DMS153 treated with DMSO at 0.1 percent for 48 hours (cell line): ENCODE results near the gene PKD1.

Source experiments
- DNase-seq: peaks from one replicate; lab custom pipeline; 2025; ENCODE audit not compliant: unreplicated experiment; lab: John Stamatoyannopoulos, UW

The PKD1 gene

DNA sequence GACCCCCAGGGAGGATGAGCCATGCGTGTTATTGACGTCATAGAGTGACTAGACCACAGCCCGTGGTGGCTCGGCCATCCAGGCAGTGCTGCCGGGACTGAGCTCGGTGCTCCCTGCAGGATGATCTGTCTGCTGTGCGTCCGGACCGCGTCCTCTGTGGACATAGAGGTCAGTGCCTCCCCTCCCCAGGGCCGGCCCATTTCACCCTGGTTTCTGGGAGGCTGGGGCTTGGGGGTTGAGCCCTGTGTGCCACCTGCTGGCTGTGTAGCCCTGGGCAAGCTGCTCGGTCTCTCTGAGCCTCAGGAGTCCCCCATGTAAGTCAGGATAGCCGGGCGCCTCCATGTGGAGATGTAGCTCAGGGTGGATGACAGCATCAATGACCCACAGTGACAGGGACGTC is 79.6 kb downstream of the PKD1 start:
- DNase-seq = no peak

DNA sequence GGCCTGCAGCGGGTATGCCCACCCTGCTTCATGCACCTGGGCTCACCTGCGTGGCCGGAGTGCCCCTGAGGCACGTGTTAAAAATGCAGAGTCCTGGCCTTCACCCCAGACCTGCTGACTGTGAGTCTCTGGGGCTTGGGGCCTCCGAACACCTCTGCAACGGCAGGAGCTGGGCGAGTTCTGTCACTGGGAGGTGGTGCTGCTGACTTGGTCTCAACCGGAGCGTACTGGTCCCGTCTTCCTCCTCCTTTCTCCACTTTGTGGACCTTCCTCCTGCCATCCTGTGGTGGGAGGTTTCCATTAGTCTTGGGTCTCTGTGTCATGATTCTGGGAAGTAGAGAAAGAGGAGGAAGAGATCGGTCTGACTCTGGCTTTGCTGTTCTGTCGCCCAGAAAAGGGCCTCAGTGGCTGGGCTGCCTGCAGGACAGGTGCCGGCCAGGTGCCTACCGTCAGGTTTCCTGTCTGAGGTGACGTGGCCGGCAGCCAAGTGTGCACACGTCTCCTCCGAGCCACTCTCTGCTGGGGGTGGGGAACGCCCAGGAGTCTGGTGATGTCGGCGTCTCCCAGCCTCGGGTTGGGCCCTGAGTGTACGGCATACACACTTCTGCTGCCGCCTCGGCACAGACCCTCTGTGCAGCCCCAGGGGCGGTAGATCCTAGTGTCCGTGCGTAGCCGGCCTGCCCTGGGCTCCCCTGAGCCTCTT is 81.0 kb downstream of the PKD1 start:
- peak; percentile 92 for DNase-seq

DNA sequence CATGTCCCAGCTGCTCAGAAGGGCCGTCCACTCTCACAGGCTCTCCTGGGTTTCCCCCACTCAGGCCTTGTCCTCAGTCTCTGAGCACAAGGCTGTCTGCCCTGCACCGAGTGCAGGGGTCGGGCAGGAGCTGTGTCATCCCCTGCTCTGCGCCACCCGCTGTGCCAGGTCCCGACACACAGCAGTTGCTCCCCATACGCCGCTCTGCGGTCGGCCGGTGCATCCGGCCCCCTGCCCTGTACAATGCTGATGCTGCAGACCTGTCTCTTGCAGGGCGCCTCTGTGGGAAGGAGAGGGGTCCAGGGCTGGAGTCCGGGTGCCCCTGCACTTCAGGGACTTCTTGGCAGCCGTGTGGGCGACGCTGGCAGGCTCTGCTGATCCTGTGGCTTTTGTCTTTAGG is 81.8 kb downstream of the PKD1 start:
- no peak for DNase-seq

DNA sequence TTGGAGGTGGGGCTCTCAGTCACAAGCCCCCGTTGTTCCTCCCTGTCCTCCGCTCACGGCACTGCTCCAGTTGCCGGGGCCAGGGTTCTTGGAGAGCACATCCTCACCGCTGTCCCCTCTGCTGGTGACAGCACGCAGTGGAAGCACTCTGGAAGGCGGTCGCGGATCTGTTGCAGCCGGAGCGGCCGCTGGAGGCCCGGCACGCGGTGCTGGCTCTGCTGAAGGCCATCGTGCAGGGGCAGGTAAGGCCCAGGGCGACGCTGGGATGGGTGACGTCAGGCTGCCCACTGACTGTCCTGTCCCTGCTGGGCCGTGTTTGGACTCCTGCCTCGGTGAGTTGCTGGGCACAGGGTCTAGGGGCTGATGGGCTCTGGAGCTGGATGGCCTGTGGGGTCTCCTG is 82.5 kb downstream of the PKD1 start:
- no peak for DNase-seq

DNA sequence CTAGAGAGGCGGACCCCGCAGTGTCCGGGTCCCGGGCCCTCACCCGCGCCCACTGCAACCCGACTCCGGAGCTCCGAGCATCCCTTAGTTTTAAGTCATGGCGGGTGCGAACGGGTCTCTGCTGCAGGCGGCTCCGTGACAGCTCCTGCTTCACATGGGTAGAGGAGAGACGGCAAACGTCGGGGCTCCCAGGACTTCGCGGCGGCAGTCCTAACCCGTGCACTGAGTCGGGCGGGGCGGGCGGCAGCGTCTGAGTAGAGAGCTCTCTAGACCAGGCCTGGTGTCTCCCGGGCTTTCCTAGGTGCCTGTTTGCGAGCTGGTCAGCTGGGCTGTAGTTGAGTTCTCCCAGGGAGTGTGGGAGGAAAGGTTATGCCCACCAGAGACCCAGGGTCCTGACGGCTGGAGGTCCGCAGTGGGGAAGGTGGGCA is 87.6 kb downstream of the PKD1 start:
- no peak for DNase-seq

DNA sequence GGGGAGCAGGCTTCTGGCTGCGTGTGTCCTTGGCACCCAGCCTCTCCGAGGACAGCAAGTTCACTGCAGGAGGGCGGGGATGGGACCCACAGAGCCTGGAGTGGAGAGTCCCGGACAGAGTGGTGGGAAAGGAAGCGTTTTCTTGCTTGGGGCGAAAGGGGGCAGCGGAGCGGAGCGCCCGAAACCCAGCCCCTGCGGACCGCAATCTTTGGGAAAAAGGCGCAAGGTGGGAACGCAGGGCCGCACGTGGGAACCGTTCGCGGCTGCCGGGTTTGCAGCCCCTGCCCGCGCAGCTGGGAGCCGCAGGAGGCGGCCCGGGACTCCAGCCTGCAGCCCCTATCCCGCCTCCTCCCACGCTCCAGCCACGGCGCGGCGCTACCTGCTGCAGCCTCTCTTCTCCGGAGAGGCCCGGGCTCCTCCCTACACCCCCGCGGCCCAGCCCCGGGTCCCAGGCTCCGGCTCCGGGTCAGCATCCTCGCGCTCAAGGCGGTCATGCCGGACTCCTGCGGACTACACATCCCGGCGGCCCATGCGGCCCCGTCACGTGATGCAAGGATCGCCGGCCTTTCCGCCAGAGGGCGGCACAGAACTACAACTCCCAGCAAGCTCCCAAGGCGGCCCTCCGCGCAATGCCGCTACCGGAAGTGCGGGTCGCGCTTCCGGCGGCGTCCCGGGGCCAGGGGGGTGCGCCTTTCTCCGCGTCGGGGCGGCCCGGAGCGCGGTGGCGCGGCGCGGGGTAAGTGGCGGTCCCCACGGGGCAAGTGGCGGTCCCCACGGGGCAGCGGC is 88.2 kb downstream of the PKD1 start, which contains the start of the genes NTHL1 and TSC2:
NTHL1 (minus strand) TSS at position 505 of the 786 bp plus-strand sequence; CDS start at position 494, 11 bp downstream.
TSC2 (plus strand) TSS at position 656 of the 786 bp plus-strand sequence. CDS start 631 bp downstream, outside the sequence.
- DNase-seq = peak; percentile 91

DNA sequence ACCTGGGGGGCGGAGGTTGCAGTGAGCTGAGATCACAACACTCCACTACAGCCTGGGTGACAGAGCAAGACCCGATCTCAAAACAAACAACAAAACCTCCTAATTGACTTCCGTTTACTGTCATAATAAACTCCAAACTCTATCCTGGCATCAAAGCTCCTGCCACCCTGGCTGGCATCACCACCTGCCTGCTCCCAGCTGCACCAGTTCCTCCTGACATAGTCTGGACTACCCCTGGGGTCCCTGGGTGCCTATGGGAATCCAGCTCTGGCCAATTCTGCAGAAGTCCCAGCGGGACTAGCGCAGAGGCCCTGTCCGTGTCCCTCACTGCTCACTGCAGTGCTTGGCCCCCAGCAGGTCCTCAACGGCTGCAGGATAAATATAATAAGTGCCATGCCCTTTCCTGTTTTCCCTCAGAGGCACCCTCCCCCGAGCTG is 88.8 kb downstream of the PKD1 start:
- DNase-seq = peak; percentile 61

DNA sequence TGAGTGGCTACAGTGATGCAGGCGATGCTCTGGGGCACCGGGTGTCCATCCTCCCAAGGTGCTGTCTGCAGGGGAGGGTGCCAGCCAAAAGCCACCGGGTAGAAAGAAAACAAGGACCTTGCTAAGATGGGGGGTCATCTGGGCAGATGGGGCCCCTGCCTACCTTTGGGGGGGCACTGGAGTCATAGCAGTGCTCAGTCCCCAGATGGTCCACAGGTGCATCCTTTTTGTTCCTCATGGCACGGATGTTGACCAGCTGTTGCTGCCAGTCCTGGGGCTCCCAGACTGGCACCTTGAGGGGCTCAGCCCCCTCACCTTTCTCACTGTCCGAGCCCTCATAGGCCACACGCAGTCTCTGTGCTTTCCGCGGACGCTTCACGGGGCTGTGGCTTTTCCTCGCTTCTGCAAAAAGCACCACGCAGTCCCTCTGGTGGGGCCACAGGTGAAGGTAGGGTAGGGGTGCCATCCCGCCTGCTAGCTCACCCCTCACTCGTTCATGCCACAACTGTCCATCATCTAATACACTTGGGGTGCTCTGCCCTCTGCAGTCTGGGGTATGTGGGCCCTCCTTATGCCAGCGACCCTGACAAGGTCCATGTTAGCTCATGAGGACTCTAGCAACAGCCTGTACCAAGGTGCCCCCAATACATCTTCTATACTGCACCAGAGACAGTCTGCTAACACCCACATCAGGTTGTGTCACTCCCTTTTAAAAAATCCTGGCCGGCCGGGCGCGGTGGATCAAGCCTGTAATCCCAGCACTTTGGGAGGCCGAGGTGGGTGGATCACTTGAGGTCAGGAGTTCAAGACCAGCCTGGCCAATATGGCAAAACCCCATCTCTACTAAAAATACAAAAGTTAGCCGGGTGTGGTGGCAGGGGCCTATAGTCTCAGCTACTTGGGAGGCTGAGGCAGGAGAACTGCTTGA is 89.5 kb downstream of the PKD1 start:
- DNase-seq = no peak

DNA sequence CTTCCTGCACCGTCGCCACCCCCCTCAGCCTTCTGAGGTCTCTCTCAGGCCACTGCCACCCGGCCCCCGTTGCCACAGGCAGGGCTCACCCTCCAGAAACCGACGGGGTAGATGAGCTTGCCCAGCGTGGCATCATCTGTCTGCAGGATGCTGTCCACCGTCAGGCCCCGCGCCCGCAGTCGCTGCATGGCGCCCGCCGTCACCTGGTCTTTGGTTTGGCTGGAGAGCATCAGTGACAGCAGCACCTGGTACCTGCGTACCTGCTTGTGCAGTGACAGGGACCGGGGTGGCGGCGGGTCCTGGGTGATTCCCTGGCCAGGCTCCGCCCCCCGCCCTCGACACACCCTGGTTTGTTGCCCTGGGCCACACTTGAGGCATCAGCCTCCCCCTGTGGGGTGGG is 91.2 kb downstream of the PKD1 start:
- DNase-seq = no peak

DNA sequence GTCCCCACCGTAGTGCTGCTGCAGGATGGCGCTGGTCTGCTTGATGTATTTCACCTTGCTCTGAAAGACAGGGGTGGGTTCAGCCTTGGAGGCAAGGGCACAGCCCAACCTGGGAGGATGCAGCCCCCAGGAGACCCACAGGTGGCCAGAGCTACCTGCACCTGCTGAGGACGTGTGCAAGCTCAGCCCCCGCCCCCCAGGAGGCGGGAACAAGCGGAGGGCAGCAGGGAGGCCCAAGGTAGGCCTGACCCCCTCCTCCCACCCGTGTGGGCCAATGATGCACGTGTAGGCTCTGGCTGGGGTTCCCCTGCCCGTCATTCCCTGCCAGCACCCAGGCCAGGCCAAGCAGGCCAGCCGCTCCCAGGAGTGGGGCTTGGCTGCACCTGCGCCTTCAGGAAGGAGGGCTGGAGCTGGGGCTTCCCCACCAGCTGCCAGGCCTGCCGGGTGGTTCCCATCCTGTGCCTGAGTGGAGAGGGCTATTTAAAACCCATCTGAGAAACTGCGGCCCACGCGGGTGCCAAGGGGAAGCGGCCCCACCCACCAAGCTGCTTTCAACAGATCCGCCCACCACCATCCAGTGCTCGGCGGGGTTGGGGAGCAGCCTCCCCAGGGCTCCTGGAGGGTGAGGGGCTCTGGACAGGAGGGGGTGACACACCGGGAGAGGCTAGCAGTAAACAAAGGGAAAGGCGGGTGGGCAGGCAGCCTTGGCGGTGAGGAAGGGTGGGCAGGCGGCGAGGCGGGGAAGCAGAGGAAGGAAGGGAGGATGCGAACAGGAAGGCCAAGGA is 91.8 kb downstream of the PKD1 start:
- DNase-seq = no peak

DNA sequence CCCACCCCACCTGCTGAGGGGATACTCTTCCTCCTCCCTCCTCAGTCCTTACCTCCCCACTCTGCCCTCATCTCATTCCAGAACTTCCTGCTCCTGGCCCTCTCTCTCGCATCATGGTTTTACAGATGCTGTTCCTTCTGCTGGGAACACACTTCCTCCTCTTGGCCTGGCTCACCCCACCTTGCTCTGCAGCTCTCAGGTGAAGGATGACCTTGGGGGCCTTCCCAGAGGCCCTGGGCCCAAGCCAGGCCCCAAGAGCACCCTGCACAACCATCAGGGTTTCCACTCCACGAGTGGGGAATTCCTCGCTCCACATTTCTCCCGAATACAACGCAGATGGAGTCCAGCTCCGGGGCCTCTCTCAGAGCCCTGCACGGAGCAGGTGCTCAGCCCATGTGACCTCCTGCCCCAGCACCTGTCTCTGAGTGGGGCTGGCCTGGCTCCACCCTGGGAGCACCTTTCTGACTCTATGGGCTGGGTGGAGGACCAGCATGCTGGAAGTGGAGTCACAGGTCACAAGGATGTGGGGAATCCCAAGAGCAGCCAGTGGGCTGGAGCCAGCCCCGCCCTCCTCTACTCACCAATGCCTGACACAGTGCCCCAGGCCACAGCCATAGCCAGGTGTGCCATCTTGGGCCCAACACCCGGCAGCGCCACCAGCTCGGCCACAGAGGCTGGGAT is 92.6 kb downstream of the PKD1 start:
- peak; percentile 67 for DNase-seq

DNA sequence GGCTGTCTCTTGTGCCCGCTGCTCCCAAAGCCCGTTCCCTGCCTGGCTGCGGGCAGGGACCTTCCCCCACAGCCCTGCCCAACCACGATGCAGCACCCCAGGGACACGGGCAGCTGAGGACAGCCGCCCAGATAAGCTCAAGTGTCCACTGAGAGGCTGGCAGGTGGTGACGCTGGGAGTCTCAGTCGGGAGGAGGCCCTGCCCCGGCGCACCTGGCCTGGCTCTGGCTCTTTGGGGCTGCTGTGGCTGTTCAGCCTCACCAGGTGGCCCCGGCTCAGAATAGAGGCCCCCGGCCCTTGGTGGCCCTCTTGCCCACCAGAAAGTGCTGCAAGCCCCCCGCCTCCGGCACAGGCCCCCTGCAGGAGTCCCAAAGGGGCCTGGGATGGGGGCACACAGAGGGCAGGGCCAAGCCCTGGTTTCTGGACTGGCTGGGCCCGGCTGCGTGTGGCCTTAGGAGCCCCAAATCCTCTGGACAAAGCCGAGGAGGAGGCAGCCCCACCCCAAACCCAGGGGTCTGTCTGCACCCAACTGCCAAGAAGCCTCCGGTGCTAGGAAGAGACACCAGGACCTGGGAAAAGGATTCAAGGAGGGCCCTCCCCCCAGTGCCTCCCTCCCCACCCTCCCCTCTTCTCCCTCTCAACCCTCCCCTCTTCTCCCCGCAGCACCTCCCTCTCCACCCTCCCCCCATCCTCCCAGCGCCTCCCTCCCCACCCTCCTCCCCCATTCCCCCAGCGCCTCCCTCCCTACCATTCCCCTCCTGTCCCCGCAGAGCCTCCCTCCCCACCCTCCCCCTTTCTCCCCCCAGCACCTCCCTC is 93.3 kb downstream of the PKD1 start:
- DNase-seq = peak; percentile 86

DNA sequence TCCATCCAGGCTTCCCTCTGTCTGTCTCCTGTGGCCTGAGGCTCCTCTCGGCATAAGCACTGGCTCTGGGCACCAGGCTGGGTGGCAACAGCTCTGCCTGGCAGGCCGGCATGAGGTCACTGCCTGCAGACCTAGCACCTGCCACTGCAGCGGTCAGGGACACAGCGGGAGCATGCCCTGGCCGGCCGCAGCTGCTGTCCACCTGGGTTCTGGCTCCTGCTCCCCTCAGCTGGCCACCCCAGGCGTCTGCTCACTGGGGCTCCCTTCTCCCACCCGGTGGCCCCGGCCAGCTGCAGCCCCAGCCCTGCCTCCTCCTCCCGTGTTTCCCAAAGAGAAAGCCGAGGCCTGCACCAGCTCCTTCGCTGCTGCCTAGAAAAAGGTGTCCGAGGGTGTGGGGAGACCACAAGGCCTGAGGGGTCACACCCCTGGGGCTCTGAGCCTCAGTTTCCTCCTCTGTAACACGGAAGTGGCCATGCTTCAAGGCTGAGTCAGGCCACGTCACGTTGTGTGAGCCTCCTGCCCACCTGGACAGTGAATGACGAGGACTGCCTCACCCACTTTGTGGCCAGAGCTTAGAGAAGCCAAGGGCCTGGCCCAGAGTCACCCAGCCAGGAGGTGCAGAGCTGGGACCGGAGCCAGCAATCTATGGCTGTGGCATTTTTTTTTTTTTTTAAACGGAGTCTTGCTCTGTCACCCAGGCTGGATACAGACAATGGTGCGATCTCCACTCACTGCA is 94.7 kb downstream of the PKD1 start:
- no peak for DNase-seq

DNA sequence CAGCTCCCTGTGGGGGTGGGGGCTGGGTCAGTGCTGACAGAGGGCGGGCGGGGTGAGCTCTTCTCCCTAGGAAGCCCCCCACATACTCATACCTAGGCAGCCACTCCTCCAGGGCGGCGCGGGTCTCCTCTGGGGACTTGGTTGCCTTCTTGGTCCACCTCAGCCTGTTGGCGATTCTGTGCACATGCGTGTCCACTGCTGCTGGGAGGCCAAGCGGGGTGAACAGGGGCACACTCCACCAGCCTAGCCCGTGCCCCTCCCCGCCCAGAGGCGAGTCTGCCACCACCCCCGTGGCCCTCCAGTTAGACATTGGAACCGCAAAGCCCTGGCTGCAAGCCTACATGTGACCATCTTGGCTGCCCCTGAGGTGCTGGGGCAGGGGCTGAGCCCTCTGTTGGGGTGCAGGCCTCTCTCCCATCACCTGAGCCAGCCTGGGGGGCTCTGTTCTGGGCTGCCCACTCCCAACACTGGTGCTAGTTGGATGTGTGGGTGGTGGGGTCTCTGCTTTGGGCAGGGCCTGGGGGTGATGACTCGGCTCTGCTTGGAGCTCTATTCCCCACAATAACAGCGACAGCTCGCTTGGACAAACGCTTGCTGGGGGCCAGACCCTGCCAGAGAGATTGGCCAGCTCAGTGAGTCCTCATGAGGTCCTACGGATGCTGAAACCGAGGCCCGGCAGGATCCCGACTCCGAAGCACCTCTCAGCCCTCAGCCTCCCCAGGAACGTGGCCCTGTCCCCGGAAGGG is 95.5 kb downstream of the PKD1 start:
- DNase-seq = no peak

DNA sequence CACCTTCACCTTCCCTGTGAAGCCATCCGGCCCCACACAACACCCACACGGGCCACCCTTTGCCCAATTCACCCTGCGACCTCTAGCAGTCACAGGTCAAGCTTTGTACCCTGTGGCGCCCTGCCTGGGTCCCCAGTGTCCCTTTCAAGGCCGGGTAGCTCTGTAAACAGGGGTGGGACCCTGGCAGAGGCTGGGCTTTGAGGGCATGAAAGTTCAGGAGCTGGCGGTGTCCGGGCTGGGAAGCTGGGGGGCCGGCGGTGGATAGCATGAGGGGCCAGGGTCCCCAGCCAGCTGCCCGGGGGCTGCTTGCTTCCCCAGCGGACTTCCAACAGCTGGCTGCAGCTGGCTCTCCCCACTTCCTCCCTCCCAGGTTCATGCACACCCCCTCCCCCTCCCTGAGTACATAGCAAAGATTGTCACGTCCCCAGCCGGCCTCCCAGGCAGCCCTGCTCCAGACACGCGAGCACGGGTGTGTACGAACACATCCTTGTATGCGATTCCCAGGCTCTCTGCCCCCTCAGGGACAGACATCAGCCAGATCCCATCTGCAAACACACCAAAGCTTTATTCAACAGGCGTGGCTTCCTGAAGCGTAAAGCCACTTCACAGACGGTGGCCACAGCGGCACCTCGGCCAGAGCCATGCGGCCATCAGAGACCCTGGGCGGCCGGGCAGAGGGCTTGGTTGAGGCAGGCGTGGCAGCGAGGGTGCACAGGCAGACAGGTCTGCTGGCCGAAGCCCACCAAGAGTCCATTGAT is 96.2 kb downstream of the PKD1 start:
- peak; percentile 55 for DNase-seq
